ENCODE measurements around the gene CRYBG2.

CRYBG2 gene

DNA sequence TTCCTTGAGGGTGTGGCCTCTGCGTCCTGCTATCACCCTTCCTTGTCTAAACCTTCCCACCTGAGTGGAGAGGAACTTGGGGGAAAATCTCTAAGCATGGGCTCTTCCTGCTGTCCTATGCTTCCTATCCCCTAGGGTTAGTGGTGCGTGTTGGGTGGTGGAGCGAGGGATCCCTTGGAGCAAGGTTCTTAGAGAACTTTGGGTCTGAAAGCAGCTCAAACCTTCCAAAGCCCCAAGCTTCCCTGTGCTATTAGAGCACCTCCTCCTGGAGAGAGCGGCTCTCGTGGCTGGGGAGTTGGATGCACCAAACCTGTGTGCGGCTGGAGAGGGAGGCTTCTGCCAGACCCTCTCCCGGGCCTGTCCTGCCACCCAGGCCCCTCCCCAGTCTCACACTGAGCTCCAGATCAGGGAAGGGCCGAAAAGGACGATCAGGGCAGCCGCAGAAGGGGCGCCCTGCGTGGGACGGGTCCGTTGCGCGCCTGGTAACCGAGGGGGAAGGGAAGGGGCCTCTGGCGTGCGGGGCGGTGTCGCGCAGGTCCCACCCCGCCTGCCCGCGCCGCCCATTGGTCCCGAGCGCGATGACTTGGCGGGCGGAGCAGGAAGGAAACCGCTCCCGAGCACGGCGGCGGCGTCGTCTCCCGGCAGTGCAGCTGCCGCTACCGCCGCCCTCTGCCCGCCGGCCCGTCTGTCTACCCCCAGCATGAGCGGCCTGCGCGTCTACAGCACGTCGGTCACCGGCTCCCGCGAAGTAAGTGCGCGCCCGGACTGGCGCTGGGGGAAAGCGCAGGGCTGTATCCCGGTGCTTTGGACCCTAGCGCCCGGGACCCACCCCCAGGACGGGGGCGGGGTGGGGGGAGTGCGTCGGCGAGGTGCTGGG, 74.2 kb downstream of the CRYBG2 start, which contains the start of gene SH3BGRL3:
TSS of gene SH3BGRL3 (plus strand) at position 631 of the 877 bp plus-strand sequence. CDS start at position 701, 70 bp downstream.
- DNase-seq: peak; percentile 94

DNA sequence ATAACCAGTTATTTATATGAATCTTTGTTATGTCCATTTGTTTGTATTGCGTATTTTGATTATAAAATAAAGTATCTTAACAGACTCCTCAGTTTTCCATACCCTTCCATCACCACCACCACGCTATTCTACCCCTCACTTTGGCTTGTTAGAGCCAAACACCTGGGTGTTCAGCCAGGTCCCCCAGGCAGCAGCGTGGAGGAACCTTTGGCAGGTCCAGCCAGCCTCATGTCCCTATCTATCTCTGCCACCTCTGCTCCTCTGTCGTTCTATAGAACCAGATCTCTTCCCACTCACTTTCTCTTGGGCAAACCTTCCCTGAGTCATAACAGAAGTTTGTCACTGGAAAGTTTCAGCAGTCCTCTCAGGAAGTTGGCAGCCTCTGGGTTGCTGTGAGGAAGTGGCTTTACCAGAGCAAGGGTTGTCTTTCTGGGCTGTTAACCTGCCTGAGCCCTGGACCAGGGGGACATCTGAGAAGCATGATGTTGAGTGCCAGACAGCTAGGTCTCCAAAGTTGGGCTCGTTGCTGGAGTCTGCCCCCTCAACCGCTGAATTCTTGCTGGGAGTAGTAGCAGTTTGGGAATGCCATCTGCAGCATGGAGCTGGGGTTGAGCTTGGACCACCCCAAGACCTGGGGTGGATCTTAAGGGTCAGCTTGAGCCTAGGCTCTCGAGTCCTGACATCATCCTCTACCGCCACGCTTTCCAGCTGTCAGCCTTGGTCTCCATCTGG, 75.0 kb downstream of the CRYBG2 start:
- no peak for DNase-seq

DNA sequence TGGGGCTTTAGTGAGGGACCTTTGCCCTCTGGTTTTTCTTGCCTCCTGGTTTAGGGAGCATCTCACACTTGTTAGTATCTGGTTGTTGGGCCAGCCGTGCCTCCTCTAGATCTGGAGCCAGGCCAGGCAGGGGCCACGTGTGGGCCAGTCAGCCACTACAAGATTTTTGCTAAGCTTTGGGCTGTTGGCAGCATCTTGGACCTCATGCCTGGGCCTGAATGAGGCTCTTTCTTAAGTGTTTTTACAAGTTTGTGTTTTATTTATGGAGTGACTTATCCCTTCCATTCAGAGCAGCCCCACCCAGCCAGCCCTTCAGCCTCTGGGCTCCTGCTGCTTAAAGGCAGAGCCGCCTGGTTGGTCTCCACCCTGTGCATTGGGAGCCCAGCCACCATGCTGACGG, 75.6 kb downstream of the CRYBG2 start:
- no peak for DNase-seq

DNA sequence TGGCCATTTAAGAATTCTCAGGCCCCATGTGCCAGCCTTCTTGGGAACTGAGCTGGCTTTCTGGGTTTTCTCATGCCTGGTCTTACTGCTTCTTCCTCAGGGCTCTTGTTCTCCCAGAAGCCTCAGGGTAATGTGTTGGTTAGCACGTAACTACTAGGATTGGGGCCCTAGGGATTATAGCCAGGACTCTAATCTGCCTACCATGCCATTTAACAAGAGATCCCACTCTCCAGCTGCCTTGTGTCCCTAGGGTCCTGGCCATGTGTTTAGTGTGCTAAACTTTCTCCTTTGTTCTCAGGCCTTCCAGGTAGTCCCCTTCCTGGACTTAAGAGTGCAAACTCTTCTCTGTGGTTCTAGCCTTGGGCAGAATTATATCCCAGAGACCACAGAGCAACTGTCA, 76.2 kb downstream of the CRYBG2 start:
- no peak for DNase-seq

DNA sequence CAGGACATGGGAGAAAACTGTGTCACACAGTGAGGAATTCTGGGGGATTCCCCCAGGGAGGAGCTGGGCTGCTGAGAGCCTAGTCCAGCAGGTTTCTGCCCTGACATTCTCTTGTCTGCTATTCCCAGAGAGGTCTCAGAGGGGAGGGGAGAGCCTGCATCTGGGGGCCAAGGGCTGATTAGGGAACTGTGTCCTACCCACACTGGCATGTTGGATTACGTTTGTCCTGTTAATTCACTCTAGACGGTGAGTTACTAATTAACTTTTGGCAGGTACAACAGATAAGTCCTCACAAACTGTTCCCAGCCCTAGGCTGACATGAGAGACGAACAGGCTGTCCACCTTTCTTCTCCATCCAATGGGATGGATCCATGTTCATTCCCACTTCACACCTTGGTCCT, 76.7 kb downstream of the CRYBG2 start:
- DNase-seq: no peak

DNA sequence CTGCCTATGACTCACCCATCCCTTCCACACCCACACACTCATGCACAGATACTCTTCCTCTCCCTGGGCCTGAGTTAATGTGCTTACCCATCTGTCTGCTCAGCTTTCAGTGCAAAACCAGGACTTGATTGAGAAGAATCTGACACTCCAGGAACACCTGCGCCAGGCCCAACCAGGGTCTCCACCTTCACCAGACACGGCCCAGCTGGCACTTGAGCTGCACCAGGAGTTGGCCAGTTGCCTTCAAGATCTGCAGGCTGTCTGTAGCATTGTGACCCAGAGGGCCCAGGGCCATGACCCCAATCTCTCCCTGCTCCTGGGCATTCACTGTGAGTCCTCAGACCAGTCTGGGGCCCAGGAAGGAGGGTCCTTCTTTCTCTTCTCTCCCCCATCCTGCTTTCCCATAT, 77.5 kb downstream of the CRYBG2 start:
- DNase-seq: no peak

DNA sequence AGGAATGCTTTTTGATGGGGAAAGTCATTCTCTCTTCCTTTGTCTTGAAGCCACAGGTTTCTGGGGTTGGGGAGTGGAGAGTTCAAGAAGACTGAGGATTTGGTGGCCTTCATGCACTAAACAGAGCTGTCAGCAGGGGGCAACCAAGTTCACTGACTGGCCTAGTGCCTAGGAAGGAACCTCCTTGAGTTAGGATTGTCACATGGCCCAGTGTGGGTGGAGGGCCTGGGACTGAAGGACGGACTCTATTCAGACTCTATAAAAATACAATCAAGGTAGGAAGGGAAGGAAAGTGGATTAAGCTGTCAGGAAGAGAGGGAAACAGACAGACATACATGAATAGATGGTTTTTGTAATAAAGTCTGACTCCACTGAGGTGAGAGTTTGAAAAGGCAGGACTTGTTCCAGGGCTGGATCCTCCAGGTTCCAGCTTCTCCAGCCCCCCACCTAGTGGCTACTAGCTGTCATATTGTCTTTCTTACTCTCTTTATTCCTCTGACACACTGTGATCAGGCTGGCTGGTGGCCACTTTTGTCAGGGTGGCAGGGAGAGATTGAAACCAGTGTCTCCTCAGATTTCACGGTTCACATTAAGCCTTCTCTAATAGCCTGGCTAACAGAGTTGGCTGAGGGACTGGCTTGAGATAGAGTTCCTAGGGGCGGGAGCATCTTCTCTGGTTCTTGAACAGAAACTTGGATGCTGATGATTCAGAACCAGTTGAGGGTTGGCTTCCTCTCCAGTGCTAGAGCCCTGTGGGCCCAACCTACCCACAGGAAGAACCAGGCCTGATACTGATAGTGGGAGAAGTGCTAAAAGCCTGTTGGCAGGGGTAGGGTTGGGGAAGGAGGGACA, 78.1 kb downstream of the CRYBG2 start:
- DNase-seq: peak; percentile 69

DNA sequence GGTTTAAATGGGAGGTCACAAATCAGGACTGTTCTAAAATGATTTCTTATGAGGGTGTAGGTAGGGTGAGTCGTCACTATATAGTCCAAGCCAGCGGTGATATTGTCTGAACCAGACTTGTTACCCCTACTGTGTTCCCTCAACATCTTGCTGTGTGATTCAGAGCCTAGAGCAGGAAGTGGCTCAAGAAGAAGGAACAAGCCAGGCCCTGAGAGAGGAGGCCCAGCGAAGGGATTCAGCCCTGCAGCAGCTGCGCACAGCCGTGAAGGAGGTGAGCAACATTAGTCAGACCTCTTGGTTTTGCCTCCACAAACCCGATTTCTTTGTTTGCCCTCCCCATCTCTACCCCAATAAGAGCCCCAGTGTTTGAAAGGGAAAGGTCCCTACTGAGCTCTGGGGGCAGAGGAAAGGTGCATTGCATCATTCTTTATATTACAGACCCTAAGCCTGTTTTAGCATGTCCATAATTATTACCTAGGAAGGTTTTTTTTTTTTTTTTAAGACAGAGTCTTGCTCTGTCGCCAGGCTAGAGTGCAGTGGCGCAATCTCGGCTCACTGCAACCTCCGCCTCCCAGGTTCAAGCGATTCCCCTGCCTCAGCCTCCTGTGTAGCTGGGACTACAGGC, 79.0 kb downstream of the CRYBG2 start:
- no peak for DNase-seq
